Measurements from ENCODE around the gene ASB9.

DNA sequence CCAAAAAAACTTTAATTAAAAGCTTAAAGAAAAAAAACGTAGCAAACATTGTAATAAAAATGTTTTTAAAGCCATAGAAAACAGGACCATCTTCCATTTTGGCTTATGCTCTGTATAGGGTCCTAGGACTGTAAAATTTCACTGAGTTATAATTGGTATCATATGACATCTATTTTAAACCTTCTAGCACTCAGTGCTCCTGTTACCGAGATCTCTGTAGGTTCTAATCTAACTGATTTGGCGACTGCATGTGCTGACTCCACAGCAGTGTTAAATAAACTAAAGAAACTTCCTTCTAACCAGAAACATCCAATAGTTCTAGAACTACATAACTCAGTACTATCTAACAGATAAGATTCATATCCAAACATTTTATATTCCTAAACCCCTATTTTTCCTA is 45.6 kb upstream of the ASB9 start, which contains the start of gene ASB11:
- TF ChIP-seq, protein P1, sequence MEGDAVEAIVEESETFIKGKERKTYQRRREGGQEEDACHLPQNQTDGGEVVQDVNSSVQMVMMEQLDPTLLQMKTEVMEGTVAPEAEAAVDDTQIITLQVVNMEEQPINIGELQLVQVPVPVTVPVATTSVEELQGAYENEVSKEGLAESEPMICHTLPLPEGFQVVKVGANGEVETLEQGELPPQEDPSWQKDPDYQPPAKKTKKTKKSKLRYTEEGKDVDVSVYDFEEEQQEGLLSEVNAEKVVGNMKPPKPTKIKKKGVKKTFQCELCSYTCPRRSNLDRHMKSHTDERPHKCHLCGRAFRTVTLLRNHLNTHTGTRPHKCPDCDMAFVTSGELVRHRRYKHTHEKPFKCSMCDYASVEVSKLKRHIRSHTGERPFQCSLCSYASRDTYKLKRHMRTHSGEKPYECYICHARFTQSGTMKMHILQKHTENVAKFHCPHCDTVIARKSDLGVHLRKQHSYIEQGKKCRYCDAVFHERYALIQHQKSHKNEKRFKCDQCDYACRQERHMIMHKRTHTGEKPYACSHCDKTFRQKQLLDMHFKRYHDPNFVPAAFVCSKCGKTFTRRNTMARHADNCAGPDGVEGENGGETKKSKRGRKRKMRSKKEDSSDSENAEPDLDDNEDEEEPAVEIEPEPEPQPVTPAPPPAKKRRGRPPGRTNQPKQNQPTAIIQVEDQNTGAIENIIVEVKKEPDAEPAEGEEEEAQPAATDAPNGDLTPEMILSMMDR (IDR thresholded peaks at IDR 0.05), result no peak
- TF ChIP-seq POLR2AphosphoS5 (IDR thresholded peaks at IDR 0.05; ENCODE audit: insufficient read depth in 1 of 2, low read depth in 1 of 2) (no peak), POLR2A (IDR thresholded peaks at IDR 0.05) (no peak)
